SK-N-SH (cell line): ENCODE data around the gene CNTN4. TPM values are rescaled to one million over a fixed set of nuclear protein-coding genes. Genes with fewer than 3 reads are reported as not detected.

ENCODE experiments used
- CTCF ChIA-PET: fragments of 300-600, 350-600 bp; formaldehyde crosslinking; extraction: SDS; loops from one replicate; lab custom pipeline; 2021; lab: Yijun Ruan, JAX
- POLR2A ChIA-PET: fragments of 350-600 bp; sonication (Branson Sonifier 250); formaldehyde crosslinking; extraction: SDS; loops from one replicate; lab custom pipeline; 2020; ENCODE audit warnings: antibody characterized with exemption, inconsistent platforms; lab: Yijun Ruan, JAX
- DNase-seq: peaks from one replicate; pipeline ENCODE4 v3.0.0; 2012
- H2AFZ ChIP-seq: fragments of 200-600 bp; sonication (generic); 2 replicates; pipeline ENCODE4 v1.8.1; 2016; ENCODE audit warnings: antibody characterized with exemption, mild to moderate bottlenecking, low read depth
- H3F3A ChIP-seq: fragments of 200-600 bp; sonication (generic); replicated peaks from 2 replicates; pipeline ENCODE3; 2016; ENCODE audit warnings: antibody characterized with exemption, mild to moderate bottlenecking; ENCODE audit not compliant: insufficient read depth
- H3K27ac ChIP-seq, 2 experiments: fragments of 200-500 bp in 1 of 2; fragments of 200-600 bp in 1 of 2; sonication (Bioruptor generic) in 1 of 2; sonication (generic), shearing (Covaris generic) in 1 of 2; 2 replicates each; pipeline versions ENCODE4 v1.5.1 to v1.6.1; 2014 to 2016; ENCODE audit warnings: low read depth in 2 of 2, inconsistent platforms in 1 of 2, low read length in 1 of 2, mild to moderate bottlenecking in 1 of 2, mixed read lengths in 1 of 2
- H3K27me3 ChIP-seq: fragments of 200-600 bp; sonication (generic), shearing (Covaris generic); 2 replicates; pipeline ENCODE4 v1.6.1; 2016; ENCODE audit warnings: mixed run types; ENCODE audit not compliant: insufficient read depth
- H3K36me3 ChIP-seq, 2 experiments: fragments of 200-500 bp in 1 of 2; fragments of 200-600 bp in 1 of 2; sonication (Bioruptor generic) in 1 of 2; sonication (generic) in 1 of 2; replicated peaks in 1 of 2; 2 replicates each; pipeline versions ENCODE3 to v1.5.1; 2014 to 2016; ENCODE audit warnings: low read length in 1 of 2, mild to moderate bottlenecking in 1 of 2; ENCODE audit not compliant: insufficient read depth in 2 of 2, control insufficient read depth in 1 of 2
- H3K4me1 ChIP-seq, 2 experiments: fragments of 200-500 bp in 1 of 2; fragments of 200-600 bp in 1 of 2; sonication (Bioruptor generic) in 1 of 2; sonication (generic), shearing (Covaris generic) in 1 of 2; 2 replicates each; pipeline versions ENCODE4 v1.5.1 to v1.6.1; 2014 to 2016; ENCODE audit warnings: low read depth in 1 of 2, low read length in 1 of 2, mixed run types in 1 of 2; ENCODE audit not compliant: insufficient read depth in 2 of 2, control insufficient read depth in 1 of 2
- H3K4me2 ChIP-seq: fragments of 200-600 bp; sonication (generic), shearing (Covaris generic); 2 replicates; pipeline ENCODE4 v1.6.1; 2017; ENCODE audit warnings: mixed run types
- H3K4me3 ChIP-seq, 2 experiments: fragments of 200-500 bp in 1 of 2; fragments of 200-600 bp in 1 of 2; sonication (Bioruptor generic) in 1 of 2; sonication (generic), shearing (Covaris generic) in 1 of 2; 2 replicates each; pipeline versions ENCODE4 v1.5.1 to v1.8.1; 2014 to 2016; ENCODE audit warnings: low read depth in 2 of 2, inconsistent platforms in 1 of 2, low read length in 1 of 2, mild to moderate bottlenecking in 1 of 2, mixed read lengths in 1 of 2, moderate library complexity in 1 of 2
- H3K79me2 ChIP-seq: fragments of 200-600 bp; sonication (generic); 2 replicates; pipeline ENCODE4 v1.8.1; 2017; ENCODE audit warnings: mild to moderate bottlenecking; ENCODE audit not compliant: insufficient read depth
- H3K9ac ChIP-seq: fragments of 200-600 bp; sonication (generic); 2 replicates; pipeline ENCODE4 v1.6.1; 2017; ENCODE audit warnings: mixed run types
- H3K9me2 ChIP-seq: fragments of 200-600 bp; sonication (generic); 2 replicates; pipeline ENCODE4 v1.6.1; 2017; ENCODE audit warnings: mixed run types
- H3K9me3 ChIP-seq: fragments of 200-600 bp; sonication (generic); 2 replicates; pipeline ENCODE4 v1.6.1; 2017; ENCODE audit warnings: mixed run types, mild to moderate bottlenecking, moderate library complexity
- H4K20me1 ChIP-seq: fragments of 200-600 bp; sonication (generic); 2 replicates; pipeline ENCODE4 v1.6.1; 2017; ENCODE audit warnings: mild to moderate bottlenecking, mixed run types; ENCODE audit not compliant: insufficient read depth
- ELF1 ChIP-seq: IDR thresholded peaks from 2 replicates; pipeline ENCODE4 v1.4.0; 2012
- EZH2phosphoT487 ChIP-seq: fragments of 200-600 bp; sonication (generic); IDR thresholded peaks from 2 replicates; pipeline ENCODE4 v1.6.1; 2017; ENCODE audit warnings: low read depth, mixed run types, mild to moderate bottlenecking, antibody characterized with exemption, moderate library complexity, borderline replicate concordance
- FOSL2 ChIP-seq: IDR thresholded peaks from 2 replicates; pipeline ENCODE4 v1.4.0; 2012; ENCODE audit warnings: low read depth, mild to moderate bottlenecking, moderate library complexity, borderline replicate concordance
- FOXM1 ChIP-seq: IDR thresholded peaks from 2 replicates; pipeline ENCODE4 v1.4.0; 2012; ENCODE audit warnings: low read depth, mild to moderate bottlenecking
- GABPA ChIP-seq: IDR thresholded peaks from 2 replicates; pipeline ENCODE4 v1.4.0; 2012; ENCODE audit warnings: low read depth, mild to moderate bottlenecking
- GATA2 ChIP-seq: sonication (generic); formaldehyde crosslinking; IDR thresholded peaks from 2 replicates; pipeline ENCODE4 v1.5.0; 2020; ENCODE audit warnings: mild to moderate bottlenecking, missing genetic modification reagents
- MEF2A ChIP-seq: IDR thresholded peaks from 2 replicates; pipeline ENCODE4 v1.4.0; 2012; ENCODE audit warnings: low read depth, borderline replicate concordance
- NRF1 ChIP-seq: IDR thresholded peaks from 2 replicates; pipeline ENCODE4 v1.6.1; 2012; ENCODE audit warnings: low read depth, mild to moderate bottlenecking, low read length
- RAD21 ChIP-seq: IDR thresholded peaks from 2 replicates; pipeline ENCODE4 v1.6.1; 2012; ENCODE audit warnings: mild to moderate bottlenecking, low read length
- RXRA ChIP-seq: IDR thresholded peaks from 2 replicates; pipeline ENCODE4 v1.4.0; 2012; ENCODE audit warnings: low read depth, mild to moderate bottlenecking, borderline replicate concordance
- SIN3A ChIP-seq: IDR thresholded peaks from 2 replicates; pipeline ENCODE4 v1.6.1; 2012; ENCODE audit warnings: low read depth, mild to moderate bottlenecking, low read length, moderate library complexity, borderline replicate concordance
- TCF12 ChIP-seq: IDR thresholded peaks from 2 replicates; pipeline ENCODE4 v1.4.0; 2012
- TEAD4 ChIP-seq: IDR thresholded peaks from 2 replicates; pipeline ENCODE4 v1.4.0; 2012; ENCODE audit warnings: mild to moderate bottlenecking, borderline replicate concordance; ENCODE audit not compliant: insufficient read depth
- WGBS: methylation state at CpG from one replicate; pipeline ENCODE4 v1.1.6; 2017; ENCODE audit warnings: low lambda C conversion rate; 5-methylcytosine and 5-hydroxymethylcytosine counted together
- polyA plus RNA-seq, 3 experiments: library from polyadenylated mRNA; depleted of rRNA; stranded (reverse); fragments of >200 nt; gene quantifications; 2 replicates each; pipeline ENCODE4 v1.2.3, GENCODE V29; 2012
- TF ChIP-seq, protein P1 (sequence below): IDR thresholded peaks from 2 replicates; pipeline ENCODE4; 2012
- TF ChIP-seq, protein P2 (sequence below): fragments of 150-350 bp; IDR thresholded peaks from 2 replicates; pipeline ENCODE4 v1.6.1; 2016; ENCODE audit warnings: mild to moderate bottlenecking, low read depth, low read length
- TF ChIP-seq, protein P3 (sequence below): fragments of 200-600 bp; sonication (generic); IDR thresholded peaks from 2 replicates; pipeline ENCODE4 v1.6.1; 2017; ENCODE audit warnings: antibody characterized with exemption, mild to moderate bottlenecking, moderate library complexity

CNTN4 gene
- polyA plus RNA-seq, 1 of the 3 experiments (the other 2 are of a cell fraction): 0.12 TPM

DNA sequence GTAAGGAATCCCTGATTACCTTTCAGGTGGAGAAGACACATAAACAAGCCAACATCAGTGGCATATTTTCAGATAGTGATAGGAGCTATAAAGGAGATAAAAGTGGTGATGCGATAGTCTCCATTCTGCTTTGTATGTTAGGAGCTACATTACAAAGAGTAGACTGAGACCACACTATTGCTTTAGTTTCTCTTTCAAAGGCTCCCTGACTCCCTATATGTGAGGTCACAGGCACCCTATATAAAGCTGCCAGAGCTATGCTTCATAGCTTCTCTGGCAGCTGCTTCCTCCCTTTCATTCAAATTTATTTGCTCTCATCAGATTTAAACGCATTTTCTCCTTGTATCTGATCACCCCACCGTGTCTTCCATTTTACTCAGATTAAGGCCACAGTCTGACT, 544.9 kb downstream of the CNTN4 start (continued):
- TF ChIP-seq RXRA: no peak
- no peak for TF ChIP-seq RAD21
- no peak for TF ChIP-seq SIN3A
- TF ChIP-seq, protein P1, sequence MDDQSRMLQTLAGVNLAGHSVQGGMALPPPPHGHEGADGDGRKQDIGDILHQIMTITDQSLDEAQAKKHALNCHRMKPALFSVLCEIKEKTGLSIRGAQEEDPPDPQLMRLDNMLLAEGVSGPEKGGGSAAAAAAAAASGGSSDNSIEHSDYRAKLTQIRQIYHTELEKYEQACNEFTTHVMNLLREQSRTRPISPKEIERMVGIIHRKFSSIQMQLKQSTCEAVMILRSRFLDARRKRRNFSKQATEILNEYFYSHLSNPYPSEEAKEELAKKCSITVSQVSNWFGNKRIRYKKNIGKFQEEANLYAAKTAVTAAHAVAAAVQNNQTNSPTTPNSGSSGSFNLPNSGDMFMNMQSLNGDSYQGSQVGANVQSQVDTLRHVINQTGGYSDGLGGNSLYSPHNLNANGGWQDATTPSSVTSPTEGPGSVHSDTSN: no peak
- no peak for TF ChIP-seq GATA2 (CRISPR knock-in tag)
- no peak for TF ChIP-seq NRF1
- no peak for TF ChIP-seq FOSL2
- no peak for TF ChIP-seq GABPA
- TF ChIP-seq TCF12: no peak
- no peak for TF ChIP-seq TEAD4
- TF ChIP-seq, all 33 proteins: peak for 0

DNA sequence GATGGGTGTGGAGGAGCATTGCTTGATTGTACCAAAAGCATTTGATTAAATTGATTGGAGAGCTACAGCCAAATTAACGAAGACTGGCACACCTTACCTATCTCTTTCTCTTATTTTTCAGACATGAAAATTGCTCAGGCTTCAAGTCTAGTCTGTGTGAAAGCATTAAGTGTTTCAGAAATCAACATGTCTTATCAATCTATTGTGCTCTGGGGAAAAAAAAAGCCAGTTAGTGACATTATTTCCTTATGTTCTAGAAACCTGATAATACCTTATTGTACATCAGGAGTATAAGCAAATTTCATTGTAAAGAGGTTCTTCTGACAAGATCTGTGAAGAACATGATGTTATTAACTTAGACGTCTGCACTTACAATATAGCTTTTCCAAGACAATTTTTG, 546.3 kb downstream of the CNTN4 start:
- Histone ChIP-seq H3K4me2 (no peak overlapping the region), H3K79me2 (no peaks in the 10 kb centered on the region), H3K27me3 (no peaks in the 10 kb centered on the region), H3K9me2 (no peaks in the 10 kb centered on the region), H2AFZ (no peak overlapping the region), H3K4me3 (no peak overlapping the region), H3K9ac (no peak overlapping the region), H3K4me1 (no peaks in the 10 kb centered on the region), H3K9me3 (no peaks in the 10 kb centered on the region), H3K27ac (no peak overlapping the region), H3K36me3 (no peaks in the 10 kb centered on the region), H4K20me1 (no peaks in the 10 kb centered on the region), H3F3A (no peaks in the 10 kb centered on the region)
- TF ChIP-seq RXRA (no peak), GATA2 (CRISPR knock-in tag) (no peak), EZH2phosphoT487 (no peak)
- TF ChIP-seq, protein P2, sequence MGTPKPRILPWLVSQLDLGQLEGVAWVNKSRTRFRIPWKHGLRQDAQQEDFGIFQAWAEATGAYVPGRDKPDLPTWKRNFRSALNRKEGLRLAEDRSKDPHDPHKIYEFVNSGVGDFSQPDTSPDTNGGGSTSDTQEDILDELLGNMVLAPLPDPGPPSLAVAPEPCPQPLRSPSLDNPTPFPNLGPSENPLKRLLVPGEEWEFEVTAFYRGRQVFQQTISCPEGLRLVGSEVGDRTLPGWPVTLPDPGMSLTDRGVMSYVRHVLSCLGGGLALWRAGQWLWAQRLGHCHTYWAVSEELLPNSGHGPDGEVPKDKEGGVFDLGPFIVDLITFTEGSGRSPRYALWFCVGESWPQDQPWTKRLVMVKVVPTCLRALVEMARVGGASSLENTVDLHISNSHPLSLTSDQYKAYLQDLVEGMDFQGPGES: no peak
- TF ChIP-seq, protein P3, sequence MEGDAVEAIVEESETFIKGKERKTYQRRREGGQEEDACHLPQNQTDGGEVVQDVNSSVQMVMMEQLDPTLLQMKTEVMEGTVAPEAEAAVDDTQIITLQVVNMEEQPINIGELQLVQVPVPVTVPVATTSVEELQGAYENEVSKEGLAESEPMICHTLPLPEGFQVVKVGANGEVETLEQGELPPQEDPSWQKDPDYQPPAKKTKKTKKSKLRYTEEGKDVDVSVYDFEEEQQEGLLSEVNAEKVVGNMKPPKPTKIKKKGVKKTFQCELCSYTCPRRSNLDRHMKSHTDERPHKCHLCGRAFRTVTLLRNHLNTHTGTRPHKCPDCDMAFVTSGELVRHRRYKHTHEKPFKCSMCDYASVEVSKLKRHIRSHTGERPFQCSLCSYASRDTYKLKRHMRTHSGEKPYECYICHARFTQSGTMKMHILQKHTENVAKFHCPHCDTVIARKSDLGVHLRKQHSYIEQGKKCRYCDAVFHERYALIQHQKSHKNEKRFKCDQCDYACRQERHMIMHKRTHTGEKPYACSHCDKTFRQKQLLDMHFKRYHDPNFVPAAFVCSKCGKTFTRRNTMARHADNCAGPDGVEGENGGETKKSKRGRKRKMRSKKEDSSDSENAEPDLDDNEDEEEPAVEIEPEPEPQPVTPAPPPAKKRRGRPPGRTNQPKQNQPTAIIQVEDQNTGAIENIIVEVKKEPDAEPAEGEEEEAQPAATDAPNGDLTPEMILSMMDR: no peak
- CTCF ChIA-PET: no interaction called here
- POLR2A ChIA-PET: no interaction called here
- 30% methylated on average over 2 of the region's 2 CpGs for WGBS
- DNase-seq: no peak

GRCh38 chr3:2650746-2651145, 552.1 kb downstream of the CNTN4 start:
- no peak overlapping the region for H3K9ac ChIP-seq
- no peak overlapping the region for H3K27ac ChIP-seq
- peaks cover 6% of the 10 kb centered on the region; the same call in 1 of the 2 replicates for H3K9me3 ChIP-seq
- 51% methylated on average over 3 of the region's 3 CpGs for WGBS
- H4K20me1 ChIP-seq: no peaks in the 10 kb centered on the region
- ChIA-PET POLR2A (no interaction called here), CTCF (no interaction called here)
- H3K36me3 ChIP-seq: no peaks in the 10 kb centered on the region
- no peak overlapping the region for H3K4me3 ChIP-seq
- H3F3A ChIP-seq: no peaks in the 10 kb centered on the region
- DNase-seq: no peak
- no peaks in the 10 kb centered on the region for H3K9me2 ChIP-seq
- H3K4me2 ChIP-seq: no peak overlapping the region
- H3K4me1 ChIP-seq: no peaks in the 10 kb centered on the region; a peak in 1 of 4 replicates
- no peak overlapping the region for H2AFZ ChIP-seq
- no peaks in the 10 kb centered on the region for H3K79me2 ChIP-seq
- no peaks in the 10 kb centered on the region for H3K27me3 ChIP-seq
- TF ChIP-seq, protein P1: no peak
- TF ChIP-seq MEF2A: no peak
- TF ChIP-seq, protein P3: no peak
- TF ChIP-seq RAD21: no peak
- no peak for TF ChIP-seq ELF1
- no peak for TF ChIP-seq FOXM1
